Osteoblast (primary cell): Measurements from ENCODE around the gene CEACAM18. TPM values are rescaled to one million over a fixed set of nuclear protein-coding genes. Genes with fewer than 3 reads are reported as not detected.

Experiments
- DNase-seq: peaks from one replicate; pipeline ENCODE4 v3.0.0; 2011; ENCODE audit warnings: low spot score, mixed read lengths; ENCODE audit not compliant: insufficient read length; ENCODE audit errors: missing footprints
- H2AFZ ChIP-seq: 2 replicates; pipeline ENCODE4 v1.6.0; 2011; ENCODE audit warnings: mild to moderate bottlenecking, low read length
- H3K27ac ChIP-seq: 2 replicates; pipeline ENCODE4 v1.5.1; 2011; ENCODE audit warnings: mild to moderate bottlenecking, low read depth, low read length, moderate library complexity
- H3K27me3 ChIP-seq: 2 replicates; pipeline ENCODE4 v1.6.0; 2012; ENCODE audit warnings: mild to moderate bottlenecking, control low read depth, inconsistent platforms, low read length, moderate library complexity; ENCODE audit not compliant: insufficient read depth
- H3K36me3 ChIP-seq: 2 replicates; pipeline ENCODE4 v1.5.1; 2011; ENCODE audit warnings: mild to moderate bottlenecking, low read length, control low read depth, moderate library complexity; ENCODE audit not compliant: insufficient read depth
- H3K4me1 ChIP-seq: 2 replicates; pipeline ENCODE4 v1.5.1; 2011; ENCODE audit warnings: mild to moderate bottlenecking, low read length, control low read depth, moderate library complexity; ENCODE audit not compliant: insufficient read depth
- H3K4me2 ChIP-seq: 2 replicates; pipeline ENCODE4 v1.6.0; 2011; ENCODE audit warnings: mild to moderate bottlenecking, low read length; ENCODE audit not compliant: insufficient read depth
- H3K4me3 ChIP-seq: fragments of 200-600 bp; sonication (generic); 3 replicates; pipeline ENCODE4 v1.5.1; 2012; ENCODE audit warnings: mild to moderate bottlenecking, low read length, inconsistent platforms; ENCODE audit not compliant: insufficient read depth
- H3K79me2 ChIP-seq: 2 replicates; pipeline ENCODE4 v1.6.0; 2012; ENCODE audit warnings: mild to moderate bottlenecking, low read length, control low read depth, inconsistent platforms; ENCODE audit not compliant: insufficient read depth
- H3K9me3 ChIP-seq: 2 replicates; pipeline ENCODE4 v1.5.1; 2011; ENCODE audit warnings: low read depth, low read length, control low read depth
- H4K20me1 ChIP-seq: 2 replicates; pipeline ENCODE4 v1.6.0; 2012; ENCODE audit warnings: mild to moderate bottlenecking, low read length, control low read depth; ENCODE audit not compliant: insufficient read depth
- total RNA-seq: library from RNA; depleted of rRNA; stranded (reverse); fragments of >200 nt; gene quantifications from 2 replicates; pipeline ENCODE4 v1.2.3, GENCODE V29; 2012
- TF ChIP-seq, protein P1 (sequence below): IDR thresholded peaks from 2 replicates; pipeline ENCODE4 v1.5.1; 2011; ENCODE audit warnings: mild to moderate bottlenecking, low read depth, low read length, moderate library complexity; ENCODE audit errors: extremely low read depth

CEACAM18 gene
- total RNA-seq, 1 donor = not detected

DNA sequence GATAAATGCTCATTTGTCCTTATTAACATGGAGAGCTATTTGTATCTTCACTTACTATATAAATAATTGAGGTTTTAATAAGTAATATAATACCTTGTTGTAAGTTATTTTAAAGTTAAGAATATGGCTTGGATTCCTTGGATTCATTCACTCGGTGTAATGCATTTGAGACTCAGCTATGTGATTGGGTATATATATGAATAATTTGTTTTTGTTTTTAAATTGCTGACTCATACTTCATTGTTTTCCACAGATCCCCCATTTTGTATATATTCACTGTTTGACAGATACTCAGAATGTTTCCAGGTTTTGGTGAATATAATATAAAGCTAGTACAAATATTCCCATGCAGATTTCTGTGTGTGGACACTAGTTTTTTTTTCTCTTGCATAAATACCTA lies 6.8 kb upstream of the CEACAM18 start:
- H3K9me3 ChIP-seq = no peaks in the 10 kb centered on the region
- DNase-seq = no peak
- no peak overlapping the region for H3K27ac ChIP-seq
- no peaks in the 10 kb centered on the region for H3K79me2 ChIP-seq
- TF ChIP-seq, protein P1, sequence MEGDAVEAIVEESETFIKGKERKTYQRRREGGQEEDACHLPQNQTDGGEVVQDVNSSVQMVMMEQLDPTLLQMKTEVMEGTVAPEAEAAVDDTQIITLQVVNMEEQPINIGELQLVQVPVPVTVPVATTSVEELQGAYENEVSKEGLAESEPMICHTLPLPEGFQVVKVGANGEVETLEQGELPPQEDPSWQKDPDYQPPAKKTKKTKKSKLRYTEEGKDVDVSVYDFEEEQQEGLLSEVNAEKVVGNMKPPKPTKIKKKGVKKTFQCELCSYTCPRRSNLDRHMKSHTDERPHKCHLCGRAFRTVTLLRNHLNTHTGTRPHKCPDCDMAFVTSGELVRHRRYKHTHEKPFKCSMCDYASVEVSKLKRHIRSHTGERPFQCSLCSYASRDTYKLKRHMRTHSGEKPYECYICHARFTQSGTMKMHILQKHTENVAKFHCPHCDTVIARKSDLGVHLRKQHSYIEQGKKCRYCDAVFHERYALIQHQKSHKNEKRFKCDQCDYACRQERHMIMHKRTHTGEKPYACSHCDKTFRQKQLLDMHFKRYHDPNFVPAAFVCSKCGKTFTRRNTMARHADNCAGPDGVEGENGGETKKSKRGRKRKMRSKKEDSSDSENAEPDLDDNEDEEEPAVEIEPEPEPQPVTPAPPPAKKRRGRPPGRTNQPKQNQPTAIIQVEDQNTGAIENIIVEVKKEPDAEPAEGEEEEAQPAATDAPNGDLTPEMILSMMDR = no peak
- no peaks in the 10 kb centered on the region for H4K20me1 ChIP-seq
- no peaks in the 10 kb centered on the region for H3K36me3 ChIP-seq
- H3K4me1 ChIP-seq = no peaks in the 10 kb centered on the region
- no peaks in the 10 kb centered on the region for H3K27me3 ChIP-seq
- H3K4me2 ChIP-seq = no peak overlapping the region
- H3K4me3 ChIP-seq = no peak overlapping the region
- H2AFZ ChIP-seq = no peak overlapping the region

DNA sequence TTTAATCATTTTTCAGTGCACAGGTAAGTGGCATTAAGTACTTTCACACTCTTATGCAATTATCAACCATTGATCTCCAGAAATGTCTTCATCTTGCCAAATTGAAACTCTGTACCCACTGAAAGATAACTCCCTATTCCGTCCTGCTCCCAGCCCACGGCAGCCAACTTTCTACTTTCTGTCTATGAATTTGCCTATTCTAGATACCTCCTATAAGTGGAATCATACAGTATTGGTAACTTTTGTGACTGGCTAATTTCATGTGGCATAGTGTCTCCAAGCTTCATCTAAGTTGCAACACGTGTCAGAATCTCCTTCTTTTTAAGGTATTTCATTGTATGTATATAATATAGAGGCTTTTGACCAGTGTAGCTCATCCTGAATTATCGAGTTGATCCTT lies 5.7 kb upstream of the CEACAM18 start:
- no peak for DNase-seq
- no peaks in the 10 kb centered on the region for H3K79me2 ChIP-seq
- no peaks in the 10 kb centered on the region for H3K36me3 ChIP-seq
- H2AFZ ChIP-seq = no peak overlapping the region
- no peak overlapping the region for H3K4me3 ChIP-seq
- TF ChIP-seq, protein P1 = no peak
- H3K4me2 ChIP-seq = no peak overlapping the region
- H3K4me1 ChIP-seq = no peaks in the 10 kb centered on the region
- no peaks in the 10 kb centered on the region for H3K27me3 ChIP-seq
- H3K27ac ChIP-seq = no peak overlapping the region
- H4K20me1 ChIP-seq = no peaks in the 10 kb centered on the region
- H3K9me3 ChIP-seq = no peaks in the 10 kb centered on the region

DNA sequence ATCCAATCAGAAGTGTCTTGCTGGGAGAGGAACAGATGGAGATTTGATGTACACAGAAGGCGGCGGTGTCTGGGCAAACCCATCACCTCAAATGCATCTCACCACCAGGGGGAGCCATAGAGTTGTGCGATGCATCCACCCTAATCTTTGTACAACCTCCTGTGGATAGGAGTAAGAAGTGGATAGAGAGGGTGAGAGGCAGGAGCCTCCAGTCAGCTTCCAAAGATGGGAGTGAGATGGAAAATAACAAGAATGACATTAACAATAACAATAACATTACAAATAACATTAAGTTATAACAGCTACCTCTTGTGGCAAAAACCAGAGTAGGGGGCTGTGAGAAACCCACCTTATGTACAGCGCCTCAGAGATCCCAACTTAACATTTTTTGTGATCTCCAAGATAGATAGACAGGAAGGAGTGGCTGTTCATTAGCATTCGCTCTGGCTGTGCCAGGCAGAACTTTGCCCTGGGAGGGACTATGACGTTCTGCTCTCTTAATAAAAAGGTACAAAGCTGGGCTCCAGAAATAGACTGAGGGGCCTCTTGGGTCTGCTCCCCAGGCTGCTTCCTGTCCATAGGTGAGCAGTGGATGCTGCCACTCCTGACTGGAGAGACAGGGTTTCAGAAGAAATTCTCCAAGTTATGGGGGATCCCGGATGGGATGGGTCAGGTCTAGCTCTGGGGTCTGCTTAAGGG lies 5.2 kb upstream of the CEACAM18 start:
- Histone ChIP-seq H3K9me3 (no peaks in the 10 kb centered on the region), H3K4me3 (no peak overlapping the region), H3K4me2 (no peak overlapping the region), H2AFZ (no peak overlapping the region), H3K36me3 (no peaks in the 10 kb centered on the region), H3K27me3 (no peaks in the 10 kb centered on the region), H3K79me2 (no peaks in the 10 kb centered on the region), H3K27ac (no peak overlapping the region), H3K4me1 (no peaks in the 10 kb centered on the region), H4K20me1 (no peaks in the 10 kb centered on the region)
- TF ChIP-seq, protein P1 = peak; percentile 90
- peak; percentile 86 for DNase-seq

- Histone ChIP-seq H3K9me3 (no peaks in the 10 kb centered on the region), H3K27ac (no peak overlapping the region), H3K4me2 (no peak overlapping the region), H4K20me1 (no peaks in the 10 kb centered on the region), H3K36me3 (no peaks in the 10 kb centered on the region), H3K79me2 (no peaks in the 10 kb centered on the region), H2AFZ (no peak overlapping the region), H3K27me3 (no peaks in the 10 kb centered on the region), H3K4me1 (no peaks in the 10 kb centered on the region), H3K4me3 (no peak overlapping the region)
- TF ChIP-seq, protein P1 = no peak
- no peak for DNase-seq
Observed at GRCh38 chr19:51476164-51476563, 2.2 kb upstream of the CEACAM18 start.
